Measurements from ENCODE around the gene CLMN. TPM values are rescaled to one million over a fixed set of nuclear protein-coding genes. Genes with fewer than 3 reads are reported as not detected.

The CLMN gene
- total RNA-seq, 1 donor from 2014 or later: 1.0 TPM

- no peaks in the 10 kb centered on the region for H3K9me3 Mint-ChIP-seq
- H3K27ac Mint-ChIP-seq: no peak overlapping the region
- no peaks in the 10 kb centered on the region for H3K27me3 Mint-ChIP-seq
- intact Hi-C loops (cut with micrococcal nuclease): loop anchor here (10.0 kb wide), 1 partner anchor 492 kb away; no protein-coding TSS in a partner anchor
- DNase-seq: no peak
- H3K36me3 Mint-ChIP-seq (ENCODE audit: low read depth): no peaks in the 10 kb centered on the region
- H3K4me3 Mint-ChIP-seq: no peak overlapping the region
- peaks cover 2% of the 10 kb centered on the region for H3K4me1 Mint-ChIP-seq
These were observed 122.7 kb downstream of the CLMN start for GRCh38 chr14:95196826-95197545.

DNA sequence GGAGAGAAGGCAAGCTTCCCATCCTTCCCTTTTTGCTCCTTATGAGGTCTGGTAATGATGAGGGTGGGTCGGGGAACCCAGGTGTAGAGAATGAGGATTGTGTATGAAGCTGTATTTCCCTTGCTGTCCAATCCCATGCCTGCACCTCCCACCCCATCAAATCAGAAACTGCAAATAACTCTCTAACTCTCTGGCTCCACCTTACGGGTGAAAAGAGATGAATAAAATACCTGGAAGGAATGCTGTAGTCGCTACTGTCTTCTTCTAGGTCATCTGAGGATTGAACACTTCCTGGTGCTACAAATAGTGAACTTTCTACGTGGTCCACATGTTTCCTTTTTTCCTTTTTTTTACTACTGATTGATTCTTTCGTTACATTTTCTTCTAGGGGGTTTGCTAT lies 123.4 kb downstream of the CLMN start:
- Mint-ChIP-seq H3K4me1 (peaks cover 2% of the 10 kb centered on the region), H3K27me3 (no peaks in the 10 kb centered on the region), H3K27ac (no peak overlapping the region), H3K4me3 (no peak overlapping the region), H3K9me3 (no peaks in the 10 kb centered on the region), H3K36me3 (ENCODE audit: low read depth) (no peaks in the 10 kb centered on the region)
- intact Hi-C loops (cut with micrococcal nuclease): loop anchor here (10.0 kb wide), 1 partner anchor 491 kb away; no protein-coding TSS in a partner anchor
- DNase-seq: peak; percentile 66

DNA sequence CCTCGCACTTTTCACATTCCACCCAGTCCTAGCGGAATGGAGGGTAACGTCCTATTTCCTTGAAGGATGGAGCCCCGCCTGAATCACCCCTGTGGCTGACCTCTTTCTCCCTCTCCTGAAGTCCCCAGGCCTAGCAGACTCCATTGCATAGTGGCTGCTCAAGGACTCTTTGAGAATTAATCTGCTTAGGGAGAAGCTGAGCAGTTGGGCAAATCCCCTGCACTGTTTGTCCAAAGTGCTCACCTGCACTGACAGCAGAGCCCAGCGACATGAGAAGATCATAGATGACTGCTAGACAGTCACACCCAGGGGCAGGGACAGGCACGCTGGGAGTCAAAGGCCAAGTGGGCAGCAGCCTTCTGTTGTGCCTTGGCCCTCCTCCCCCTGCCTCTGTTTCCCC lies 124.7 kb downstream of the CLMN start:
- no peak for DNase-seq

DNA sequence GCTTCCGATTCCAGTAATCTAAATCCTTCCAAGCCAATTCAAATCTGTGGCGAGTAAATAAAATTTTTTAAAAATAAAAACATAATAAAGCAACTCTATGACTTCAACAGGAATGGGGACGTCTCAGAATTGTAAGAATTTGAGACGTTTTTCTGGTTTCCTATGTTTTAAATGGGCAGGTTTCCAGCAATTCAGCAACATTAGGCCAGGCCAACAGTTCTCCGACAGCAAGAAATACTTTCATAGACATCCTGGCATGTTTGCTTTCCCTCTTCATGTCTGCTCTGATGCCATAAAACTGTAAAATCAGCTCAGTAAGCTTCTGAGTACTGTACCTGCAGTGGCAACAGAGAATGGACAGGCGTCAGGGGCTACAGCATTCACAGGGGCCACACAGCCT lies 126.6 kb downstream of the CLMN start:
- Mint-ChIP-seq H3K4me3 (no peak overlapping the region), H3K36me3 (ENCODE audit: low read depth) (no peaks in the 10 kb centered on the region), H3K4me1 (peaks cover 2% of the 10 kb centered on the region), H3K9me3 (peaks cover 2% of the 10 kb centered on the region), H3K27me3 (peaks cover 5% of the 10 kb centered on the region), H3K27ac (no peak overlapping the region)
- no peak for DNase-seq
- intact Hi-C loops (cut with micrococcal nuclease): loop anchor here (10.0 kb wide), 1 partner anchor 488 kb away; no protein-coding TSS in a partner anchor

More for the DNA sequence above, 124.7 kb downstream of the CLMN start:
- H3K36me3 Mint-ChIP-seq (ENCODE audit: low read depth): no peaks in the 10 kb centered on the region
- peaks cover 2% of the 10 kb centered on the region for H3K27me3 Mint-ChIP-seq
- H3K9me3 Mint-ChIP-seq: no peaks in the 10 kb centered on the region
- H3K4me3 Mint-ChIP-seq: no peak overlapping the region
- intact Hi-C loops (cut with micrococcal nuclease): loop anchor here (10.0 kb wide), 1 partner anchor 490 kb away; no protein-coding TSS in a partner anchor
- no peak overlapping the region for H3K27ac Mint-ChIP-seq
- peaks cover 2% of the 10 kb centered on the region for H3K4me1 Mint-ChIP-seq

DNA sequence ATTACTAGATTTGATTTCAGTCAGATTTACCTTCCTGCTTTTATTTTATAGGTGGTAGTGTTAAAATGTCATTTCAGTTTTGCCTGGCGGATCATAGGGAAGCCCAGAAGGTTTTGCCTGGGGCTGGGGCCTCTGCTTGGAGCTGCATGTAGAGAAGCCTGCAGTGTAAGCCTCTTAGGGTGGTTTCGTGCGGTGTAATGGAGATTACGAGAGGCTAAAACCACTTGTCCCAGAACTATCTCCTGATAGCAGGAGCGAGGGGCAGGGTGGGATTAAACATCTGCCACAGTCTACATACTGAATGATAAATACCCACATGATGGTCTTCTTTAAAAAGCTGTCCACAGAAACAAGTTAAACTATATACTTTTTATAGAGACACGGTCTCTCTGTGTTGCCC lies 127.4 kb downstream of the CLMN start:
- Mint-ChIP-seq H3K9me3 (peaks cover 4% of the 10 kb centered on the region), H3K4me3 (no peak overlapping the region), H3K36me3 (ENCODE audit: low read depth) (no peaks in the 10 kb centered on the region), H3K27me3 (peaks cover 7% of the 10 kb centered on the region), H3K4me1 (peaks cover 2% of the 10 kb centered on the region), H3K27ac (no peak overlapping the region)
- intact Hi-C loops (cut with micrococcal nuclease): loop anchor here (10.0 kb wide), 1 partner anchor 488 kb away; no protein-coding TSS in a partner anchor
- no peak for DNase-seq

- Mint-ChIP-seq H3K9me3 (peaks cover 4% of the 10 kb centered on the region), H3K27ac (no peak overlapping the region), H3K4me1 (peaks cover 2% of the 10 kb centered on the region), H3K36me3 (ENCODE audit: low read depth) (no peaks in the 10 kb centered on the region), H3K27me3 (peaks cover 12% of the 10 kb centered on the region), H3K4me3 (no peak overlapping the region)
- intact Hi-C loops (cut with micrococcal nuclease): loop anchor here (10.0 kb wide), 1 partner anchor 487 kb away; no protein-coding TSS in a partner anchor
- DNase-seq: no peak
These were observed 128.1 kb downstream of the CLMN start for GRCh38 chr14:95191445-95192199.

- H3K4me3 Mint-ChIP-seq: no peak overlapping the region
- H3K27ac Mint-ChIP-seq: no peak overlapping the region
- no peak for DNase-seq
- no peaks in the 10 kb centered on the region for H3K36me3 Mint-ChIP-seq (ENCODE audit: low read depth)
- peaks cover 19% of the 10 kb centered on the region for H3K27me3 Mint-ChIP-seq
- H3K9me3 Mint-ChIP-seq: peaks cover 4% of the 10 kb centered on the region
- intact Hi-C loops (cut with micrococcal nuclease): loop anchor here (10.0 kb wide), 1 partner anchor 486 kb away; no protein-coding TSS in a partner anchor
- H3K4me1 Mint-ChIP-seq: no peaks in the 10 kb centered on the region
These were observed 128.9 kb downstream of the CLMN start for GRCh38 chr14:95190857-95191256.

DNA sequence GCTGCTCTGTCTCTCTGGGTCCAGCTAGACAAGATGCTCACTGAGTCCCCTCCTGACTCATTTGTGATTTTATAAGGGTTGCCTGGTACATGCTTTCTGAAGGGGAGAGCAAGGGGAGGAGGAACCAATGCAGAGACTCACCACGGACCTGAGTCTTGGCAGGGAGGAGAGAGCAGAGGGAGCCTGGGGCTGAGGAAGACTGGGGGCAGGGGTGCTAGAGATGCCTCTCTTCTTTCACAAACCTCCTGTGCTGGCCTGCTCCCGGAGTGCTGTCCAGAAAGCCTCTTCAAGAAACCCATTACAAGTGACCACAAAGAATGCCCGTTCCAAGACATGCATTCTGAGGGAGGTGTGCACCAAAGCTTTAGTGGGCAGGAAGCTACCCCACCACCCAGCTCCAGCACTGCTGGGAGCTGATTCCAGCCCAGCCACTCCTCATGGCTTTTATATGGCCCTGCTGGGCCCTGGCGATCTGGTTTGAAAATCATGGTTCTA lies 129.3 kb downstream of the CLMN start:
- DNase-seq: no peak
- H3K36me3 Mint-ChIP-seq (ENCODE audit: low read depth): no peaks in the 10 kb centered on the region
- H3K27me3 Mint-ChIP-seq: peaks cover 23% of the 10 kb centered on the region
- peaks cover 4% of the 10 kb centered on the region for H3K9me3 Mint-ChIP-seq
- intact Hi-C loops (cut with micrococcal nuclease): loop anchor here (10.0 kb wide), 1 partner anchor 486 kb away; no protein-coding TSS in a partner anchor
- no peaks in the 10 kb centered on the region for H3K4me1 Mint-ChIP-seq
- no peak overlapping the region for H3K4me3 Mint-ChIP-seq
- no peak overlapping the region for H3K27ac Mint-ChIP-seq

DNA sequence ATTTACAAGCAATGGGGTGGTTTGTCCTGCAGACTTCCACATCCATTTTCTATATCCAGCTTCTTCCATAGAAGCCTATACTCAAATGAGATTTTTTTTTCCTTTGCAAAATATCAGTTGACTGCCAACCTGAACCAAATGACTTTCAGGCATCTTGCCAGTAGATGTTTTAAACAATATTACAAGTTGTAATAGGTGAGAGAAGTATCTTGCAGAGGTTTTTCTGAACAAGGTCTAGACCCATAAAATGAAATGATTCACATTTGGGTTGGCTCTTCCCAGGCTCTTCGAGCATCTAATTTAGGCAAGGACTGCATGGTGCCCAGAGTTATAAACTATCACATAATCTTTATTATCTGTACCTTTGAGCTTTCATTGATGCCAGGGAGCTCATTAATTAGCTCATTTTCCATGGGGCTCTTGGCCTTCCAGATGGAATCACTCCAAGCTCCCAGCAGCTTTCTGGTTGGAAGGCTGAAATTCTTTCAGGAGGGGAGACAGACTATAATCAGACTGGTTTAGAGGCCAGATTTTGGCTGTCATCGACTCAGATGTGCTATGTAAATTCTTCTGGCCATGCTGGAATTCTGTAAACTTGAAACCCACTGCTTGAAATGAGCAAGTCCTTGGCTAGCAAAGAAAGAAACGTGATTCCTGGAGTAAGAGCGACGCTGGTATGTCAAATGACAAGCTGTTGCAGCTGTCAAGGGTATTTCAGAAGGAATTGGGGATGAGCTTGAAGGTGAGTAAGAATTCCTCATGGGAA lies 130.2 kb downstream of the CLMN start:
- no peaks in the 10 kb centered on the region for H3K4me1 Mint-ChIP-seq
- peaks cover 23% of the 10 kb centered on the region for H3K27me3 Mint-ChIP-seq
- H3K27ac Mint-ChIP-seq: no peak overlapping the region
- H3K36me3 Mint-ChIP-seq (ENCODE audit: low read depth): no peaks in the 10 kb centered on the region
- intact Hi-C loops (cut with micrococcal nuclease): loop anchor here (10.0 kb wide), 1 partner anchor 485 kb away; no protein-coding TSS in a partner anchor
- no peak for DNase-seq
- H3K4me3 Mint-ChIP-seq: no peak overlapping the region
- H3K9me3 Mint-ChIP-seq: peaks cover 4% of the 10 kb centered on the region

DNA sequence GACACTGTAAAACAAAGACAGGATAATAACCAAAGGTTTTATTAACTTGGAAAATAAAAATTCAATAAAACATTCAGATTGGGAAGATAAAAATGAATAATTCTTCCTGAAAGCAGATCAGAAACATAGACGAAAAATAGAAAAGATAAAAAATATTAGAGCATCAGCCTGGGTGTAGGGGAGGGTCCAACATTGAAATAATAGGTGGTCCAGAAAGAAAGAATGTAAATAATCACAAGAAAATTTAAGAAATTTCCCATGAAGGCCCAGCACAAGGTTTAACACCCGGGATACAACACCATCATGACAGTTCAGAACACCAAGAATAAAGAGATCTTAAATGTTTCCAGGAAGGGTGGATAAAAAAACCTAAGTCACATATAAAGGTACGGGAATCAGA lies 131.3 kb downstream of the CLMN start:
- Mint-ChIP-seq H3K9me3 (peaks cover 4% of the 10 kb centered on the region), H3K4me1 (no peaks in the 10 kb centered on the region), H3K36me3 (ENCODE audit: low read depth) (no peaks in the 10 kb centered on the region), H3K4me3 (no peak overlapping the region), H3K27ac (no peak overlapping the region), H3K27me3 (peaks cover 23% of the 10 kb centered on the region)
- intact Hi-C loops (cut with micrococcal nuclease): no loop called here
- no peak for DNase-seq

DNA sequence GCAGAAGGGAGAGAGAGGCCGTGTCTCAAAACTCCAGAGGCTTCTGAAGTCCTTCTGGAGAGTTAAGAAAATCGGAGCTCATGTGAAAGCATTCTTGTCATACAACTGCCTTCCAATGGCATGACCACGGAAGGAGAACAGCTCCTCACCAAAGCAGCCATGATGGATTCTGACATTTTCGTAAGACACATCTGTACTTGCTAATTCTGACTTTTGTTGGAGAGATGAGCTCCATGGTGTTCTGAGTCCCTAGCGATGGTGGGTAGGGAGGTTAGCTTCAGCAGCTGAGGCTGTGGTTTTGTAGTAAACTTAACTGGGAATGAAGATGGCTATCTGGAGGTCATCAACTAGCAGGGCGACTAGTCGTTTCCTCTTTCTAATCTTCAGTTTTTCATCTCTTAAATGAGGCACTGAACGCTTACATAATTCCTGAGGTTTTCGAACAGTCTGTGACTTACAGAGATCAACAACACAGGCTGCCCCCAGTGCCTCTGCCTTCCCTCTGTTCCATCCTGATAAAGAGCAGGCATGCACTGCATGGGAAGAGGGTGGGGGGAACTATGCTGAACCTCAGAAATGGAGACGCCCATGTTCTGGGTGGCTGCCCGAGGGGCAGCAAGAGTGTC lies 133.8 kb downstream of the CLMN start:
- no peak for DNase-seq
- H3K27ac Mint-ChIP-seq: no peak overlapping the region
- H3K4me3 Mint-ChIP-seq: no peak overlapping the region
- H3K36me3 Mint-ChIP-seq (ENCODE audit: low read depth): no peaks in the 10 kb centered on the region
- intact Hi-C loops (cut with micrococcal nuclease): no loop called here
- no peaks in the 10 kb centered on the region for H3K4me1 Mint-ChIP-seq
- H3K9me3 Mint-ChIP-seq: peaks cover 4% of the 10 kb centered on the region
- H3K27me3 Mint-ChIP-seq: peaks cover 23% of the 10 kb centered on the region

- peaks cover 4% of the 10 kb centered on the region for H3K9me3 Mint-ChIP-seq
- no peaks in the 10 kb centered on the region for H3K36me3 Mint-ChIP-seq (ENCODE audit: low read depth)
- H3K4me1 Mint-ChIP-seq: no peaks in the 10 kb centered on the region
- DNase-seq: no peak
- H3K27me3 Mint-ChIP-seq: peaks cover 21% of the 10 kb centered on the region
- intact Hi-C loops (cut with micrococcal nuclease): no loop called here
- no peak overlapping the region for H3K27ac Mint-ChIP-seq
- no peak overlapping the region for H3K4me3 Mint-ChIP-seq
These were observed 134.5 kb downstream of the CLMN start for GRCh38 chr14:95185033-95185766.

Data from activated CD4-positive, alpha-beta T cell treated with anti-CD3 and anti-CD28 coated beads, Interleukin-2, amount 10 ng/mL, durations not matched to agents 24 days and 14 days (primary cell).